Fibroblast of the conjunctiva (primary cell): ENCODE results near the gene EPS8.

Source experiments
- DNase-seq: peaks from one replicate; pipeline ENCODE4 v3.0.0-alpha.2; 2010; ENCODE audit warnings: low read depth

The EPS8 gene

GRCh38 chr12:15601210-15601800 is 187.9 kb downstream of the EPS8 start:
- peak; percentile 76 for DNase-seq

- no peak for DNase-seq
Observed at GRCh38 chr12:15600223-15600935, 188.8 kb downstream of the EPS8 start.

- DNase-seq = peak; percentile 97
Observed at GRCh38 chr12:15599266-15600037, 189.7 kb downstream of the EPS8 start.

GRCh38 chr12:15597125-15597830 is 191.9 kb downstream of the EPS8 start:
- no peak for DNase-seq

- no peak for DNase-seq
Observed at GRCh38 chr12:15596174-15596573, 193.0 kb downstream of the EPS8 start.

- no peak for DNase-seq
Observed at GRCh38 chr12:15592934-15593333, 196.3 kb downstream of the EPS8 start.

- DNase-seq = no peak
Observed at GRCh38 chr12:15591811-15592210, 197.4 kb downstream of the EPS8 start.

- DNase-seq = peak; percentile 63
Observed at GRCh38 chr12:15590180-15590826, 198.9 kb downstream of the EPS8 start.

GRCh38 chr12:15589328-15590032 is 199.7 kb downstream of the EPS8 start:
- DNase-seq = no peak

GRCh38 chr12:15584366-15585041 is 204.7 kb downstream of the EPS8 start:
- peak; percentile 87 for DNase-seq

- DNase-seq = no peak
Observed at GRCh38 chr12:15583804-15584203, 205.4 kb downstream of the EPS8 start.

- DNase-seq = no peak
Observed at GRCh38 chr12:15581006-15581405, 208.2 kb downstream of the EPS8 start.

GRCh38 chr12:15580431-15580830 is 208.8 kb downstream of the EPS8 start:
- no peak for DNase-seq

GRCh38 chr12:15575671-15576541 is 213.3 kb downstream of the EPS8 start:
- DNase-seq = no peak

GRCh38 chr12:15574353-15574752 is 214.8 kb downstream of the EPS8 start:
- no peak for DNase-seq
